HCT116 (cell line): ENCODE data around the gene CRACDL. TPM values are rescaled to one million over a fixed set of nuclear protein-coding genes. Genes with fewer than 3 reads are reported as not detected.

Experiments used
- ATAC-seq: fragments of 200-7000 bp; cut with Tn5 transposase; 2 replicates; pipeline ENCODE4 v1.9.1; 2020; ENCODE audit warnings: mild to moderate bottlenecking, moderate library complexity
- BruUV-seq: library from RNA; stranded (reverse); fragments of 400-500 nt; replicated peaks from 2 replicates; lab custom pipeline; 2021; lab: Mats Ljungman, UMichigan
- CTCF ChIA-PET: fragments of 300-600 bp; sonication (Branson Sonifier 250); formaldehyde crosslinking; loops from one replicate; lab custom pipeline; 2021; ENCODE audit warnings: antibody characterized with exemption; lab: Charles Lee
- POLR2A ChIA-PET: fragments of 300-600, 350-600 bp; sonication (Branson Sonifier 250); formaldehyde crosslinking; loops from one replicate; lab custom pipeline; 2021; ENCODE audit warnings: antibody characterized with exemption; lab: Charles Lee
- RAD21 ChIA-PET, 2 experiments: fragments of 300-600 bp; sonication (Branson Sonifier 250); formaldehyde crosslinking; loops; one replicate each; lab custom pipeline; 2023; ENCODE audit warnings: low total read pairs in 2 of 2; ENCODE audit not compliant: uncharacterized antibody in 2 of 2, unreplicated experiment in 2 of 2, low non-redundant PET in 1 of 2; lab: Charles Lee
- DNase-seq: peaks from one replicate; pipeline ENCODE4 v3.0.0-alpha.2; 2010; ENCODE audit warnings: low read depth, low spot score
- H2AFZ ChIP-seq: fragments of 200-600 bp; shearing (Covaris generic), sonication (generic); 2 replicates; pipeline ENCODE4 v1.6.1; 2017; ENCODE audit warnings: low read depth, mixed run types, mixed read lengths, antibody characterized with exemption, low read length; ENCODE audit not compliant: poor library complexity, severe bottlenecking
- H3K27ac ChIP-seq: 2 replicates; pipeline ENCODE4 v1.5.1; 2012; ENCODE audit warnings: low read depth, low read length
- H3K27me3 ChIP-seq: fragments of 200-600 bp; sonication (generic); 2 replicates; pipeline ENCODE4 v1.6.1; 2016; ENCODE audit warnings: mixed run types, low read length, mixed read lengths; ENCODE audit not compliant: insufficient read depth
- H3K36me3 ChIP-seq, 2 experiments: fragments of 200-500 bp in 1 of 2; fragments of 200-600 bp in 1 of 2; sonication (Bioruptor generic) in 1 of 2; sonication (generic) in 1 of 2; 2 replicates each; pipeline versions ENCODE4 v1.5.1 to v1.6.1; 2014 to 2016; ENCODE audit warnings: low read length in 2 of 2, inconsistent platforms in 1 of 2, mixed read lengths in 1 of 2, mixed run types in 1 of 2; ENCODE audit not compliant: insufficient read depth in 2 of 2, control insufficient read depth in 1 of 2
- H3K4me1 ChIP-seq, 2 experiments: fragments of 200-600 bp in 1 of 2; sonication (generic) in 1 of 2; 2 replicates each; pipeline versions ENCODE4 v1.5.1 to v1.6.1; 2012 to 2017; ENCODE audit warnings: low read length in 2 of 2, inconsistent platforms in 1 of 2, mild to moderate bottlenecking in 1 of 2, mixed read lengths in 1 of 2, mixed run types in 1 of 2, moderate library complexity in 1 of 2; ENCODE audit not compliant: insufficient read depth in 2 of 2, control insufficient read depth in 1 of 2
- H3K4me2 ChIP-seq: fragments of 200-600 bp; sonication (generic); 2 replicates; pipeline ENCODE4 v1.6.1; 2017; ENCODE audit warnings: mixed run types, low read length, mixed read lengths
- H3K4me3 ChIP-seq, 2 experiments: fragments of 200-600 bp in 1 of 2; sonication (generic) in 1 of 2; replicated peaks in 1 of 2; 2 replicates each; pipeline ENCODE4 v1.5.1; 2011 to 2016; ENCODE audit warnings: low read length in 2 of 2, control low read depth in 1 of 2, low read depth in 1 of 2, mild to moderate bottlenecking in 1 of 2, mixed read lengths in 1 of 2, mixed run types in 1 of 2
- H3K79me2 ChIP-seq: fragments of 200-600 bp; sonication (generic); 2 replicates; pipeline ENCODE4 v1.6.1; 2017; ENCODE audit warnings: mild to moderate bottlenecking, mixed run types, low read length, moderate library complexity, mixed read lengths; ENCODE audit not compliant: insufficient read depth
- H3K9ac ChIP-seq: fragments of 200-600 bp; sonication (generic); 2 replicates; pipeline ENCODE4 v1.6.1; 2016; ENCODE audit warnings: low read length, mixed read lengths
- H3K9me2 ChIP-seq: fragments of 200-600 bp; sonication (generic), shearing (Covaris generic); 2 replicates; pipeline ENCODE4 v1.6.1; 2017; ENCODE audit warnings: mixed run types, mild to moderate bottlenecking, moderate library complexity; ENCODE audit not compliant: insufficient read depth
- H3K9me3 ChIP-seq, 2 experiments: fragments of 200-500 bp in 1 of 2; fragments of 200-600 bp in 1 of 2; sonication (Bioruptor generic) in 1 of 2; sonication (generic) in 1 of 2; 2 replicates each; pipeline ENCODE4 v1.6.1; 2014 to 2017; ENCODE audit warnings: low read length in 2 of 2, mixed read lengths in 2 of 2, inconsistent platforms in 1 of 2, low read depth in 1 of 2, mild to moderate bottlenecking in 1 of 2, mixed run types in 1 of 2, moderate library complexity in 1 of 2; ENCODE audit not compliant: control insufficient read depth in 1 of 2, insufficient read depth in 1 of 2
- H4K20me1 ChIP-seq: fragments of 200-600 bp; sonication (generic), shearing (Covaris generic); 2 replicates; pipeline ENCODE4 v1.6.1; 2017; ENCODE audit warnings: mixed run types, mild to moderate bottlenecking, moderate library complexity; ENCODE audit not compliant: insufficient read depth
- CBX3 ChIP-seq: IDR thresholded peaks from 2 replicates; pipeline ENCODE4 v1.6.1; 2012; ENCODE audit warnings: low read depth
- CEBPB ChIP-seq: IDR thresholded peaks from 2 replicates; pipeline ENCODE4 v1.6.1; 2012; ENCODE audit warnings: low read depth
- EGR1 ChIP-seq: IDR thresholded peaks from 2 replicates; pipeline ENCODE4 v1.6.1; 2012; ENCODE audit warnings: low read depth
- ELF1 ChIP-seq: IDR thresholded peaks from 2 replicates; pipeline ENCODE4 v1.6.1; 2012; ENCODE audit warnings: low read depth, borderline replicate concordance
- EZH2 ChIP-seq: fragments of 200-600 bp; sonication (generic); IDR thresholded peaks from 2 replicates; pipeline ENCODE4 v1.6.1; 2017; ENCODE audit warnings: antibody characterized with exemption, mixed run types
- EZH2phosphoT487 ChIP-seq: fragments of 200-600 bp; IDR thresholded peaks from 2 replicates; pipeline ENCODE4 v1.6.1; 2018; ENCODE audit warnings: antibody characterized with exemption, borderline replicate concordance
- FOSL1 ChIP-seq: IDR thresholded peaks from 2 replicates; pipeline ENCODE4 v1.6.1; 2012; ENCODE audit warnings: low read depth
- POLR2A ChIP-seq: IDR thresholded peaks from 2 replicates; pipeline ENCODE4 v1.7.0; 2011; ENCODE audit warnings: borderline replicate concordance; ENCODE audit not compliant: insufficient read depth, insufficient read length; ENCODE audit errors: extremely low read depth
- POLR2AphosphoS5 ChIP-seq: IDR thresholded peaks from 2 replicates; pipeline ENCODE4 v1.6.1; 2011; ENCODE audit warnings: mild to moderate bottlenecking, low read depth, low read length, moderate library complexity
- SP1 ChIP-seq: IDR thresholded peaks from 2 replicates; pipeline ENCODE4 v1.6.1; 2012; ENCODE audit warnings: low read depth
- TCF7L2 ChIP-seq: IDR thresholded peaks from 2 replicates; pipeline ENCODE4 v1.7.0; 2011; ENCODE audit warnings: borderline replicate concordance, inconsistent platforms; ENCODE audit not compliant: insufficient read depth, insufficient read length; ENCODE audit errors: extremely low read depth
- YY1 ChIP-seq: IDR thresholded peaks from 2 replicates; pipeline ENCODE4 v1.6.1; 2011; ENCODE audit warnings: low read length, low read depth, moderate library complexity, mild to moderate bottlenecking; ENCODE audit not compliant: insufficient replicate concordance; ENCODE audit errors: extremely low read depth
- ZFX ChIP-seq: fragments of 450-650 bp; IDR thresholded peaks from 2 replicates; pipeline ENCODE4 v1.6.1; 2017
- intact Hi-C: fragments of 100-400 bp; cut with micrococcal nuclease; formaldehyde crosslinking; loops from 2 replicates; pipeline ENCODE4 v1.10.0; 2022
- total RNA-seq: library from RNA; stranded (reverse); gene quantifications from one replicate; pipeline ENCODE4 v1.2.1, GENCODE V29; 2021; ENCODE audit not compliant: unreplicated experiment
- TF ChIP-seq, protein P1 (sequence below): IDR thresholded peaks from 2 replicates; pipeline ENCODE4 v1.6.1; 2011; ENCODE audit warnings: mild to moderate bottlenecking, low read length, moderate library complexity; ENCODE audit not compliant: insufficient replicate concordance; ENCODE audit errors: extremely low read depth
- TF ChIP-seq, protein P2 (sequence below): IDR thresholded peaks from 2 replicates; pipeline ENCODE4 v1.6.1; 2012
- TF ChIP-seq, protein P3 (sequence below): IDR thresholded peaks from 2 replicates; pipeline ENCODE4 v1.6.1; 2012

Gene CRACDL
- total RNA-seq, 1 experiment from 2014 or later, result 1.1 TPM

DNA sequence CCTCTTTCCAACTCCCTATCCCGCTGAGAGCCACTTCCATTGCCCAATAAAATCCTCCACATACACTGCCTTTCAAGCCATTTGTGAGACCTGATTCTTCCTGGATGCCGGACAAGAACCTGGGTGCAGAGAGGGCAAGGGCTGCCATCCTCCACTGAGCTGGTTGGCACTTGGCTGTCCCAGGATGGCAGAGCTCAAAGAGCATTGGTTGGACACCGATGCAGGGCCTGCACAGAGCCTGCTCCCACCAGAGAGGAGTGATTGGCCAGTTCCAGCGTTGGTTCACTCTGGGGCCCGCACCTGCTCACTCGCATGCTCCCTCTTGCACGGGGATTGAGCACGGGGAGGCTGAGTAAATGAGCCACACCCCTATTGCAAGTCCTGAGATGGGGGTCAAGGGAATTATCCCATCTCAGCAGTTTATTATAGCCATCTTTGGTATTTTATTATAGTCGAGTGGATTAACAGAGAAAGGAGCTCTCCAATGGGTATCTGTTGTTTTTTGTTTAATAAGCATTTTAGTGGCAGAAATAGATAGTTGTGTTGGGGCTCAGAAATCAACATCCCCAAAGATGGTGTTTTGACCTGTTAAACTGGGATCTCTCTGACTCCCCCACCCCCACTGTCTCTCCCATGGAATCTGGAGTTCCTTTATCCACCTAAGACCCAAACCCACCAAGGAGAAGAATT lies 185.3 kb downstream of the CRACDL start:
- Histone ChIP-seq H3K4me1 (no peaks in the 10 kb centered on the region), H4K20me1 (no peaks in the 10 kb centered on the region), H3K27me3 (no peaks in the 10 kb centered on the region), H3K9me2 (no peaks in the 10 kb centered on the region), H3K27ac (no peak overlapping the region), H3K4me2 (no peak overlapping the region), H3K9ac (no peak overlapping the region), H3K9me3 (no peaks in the 10 kb centered on the region), H3K36me3 (no peaks in the 10 kb centered on the region), H3K4me3 (no peak overlapping the region), H2AFZ (no peak overlapping the region), H3K79me2 (no peaks in the 10 kb centered on the region)
- POLR2A ChIA-PET, result no interaction called here
- TF ChIP-seq, protein P1, sequence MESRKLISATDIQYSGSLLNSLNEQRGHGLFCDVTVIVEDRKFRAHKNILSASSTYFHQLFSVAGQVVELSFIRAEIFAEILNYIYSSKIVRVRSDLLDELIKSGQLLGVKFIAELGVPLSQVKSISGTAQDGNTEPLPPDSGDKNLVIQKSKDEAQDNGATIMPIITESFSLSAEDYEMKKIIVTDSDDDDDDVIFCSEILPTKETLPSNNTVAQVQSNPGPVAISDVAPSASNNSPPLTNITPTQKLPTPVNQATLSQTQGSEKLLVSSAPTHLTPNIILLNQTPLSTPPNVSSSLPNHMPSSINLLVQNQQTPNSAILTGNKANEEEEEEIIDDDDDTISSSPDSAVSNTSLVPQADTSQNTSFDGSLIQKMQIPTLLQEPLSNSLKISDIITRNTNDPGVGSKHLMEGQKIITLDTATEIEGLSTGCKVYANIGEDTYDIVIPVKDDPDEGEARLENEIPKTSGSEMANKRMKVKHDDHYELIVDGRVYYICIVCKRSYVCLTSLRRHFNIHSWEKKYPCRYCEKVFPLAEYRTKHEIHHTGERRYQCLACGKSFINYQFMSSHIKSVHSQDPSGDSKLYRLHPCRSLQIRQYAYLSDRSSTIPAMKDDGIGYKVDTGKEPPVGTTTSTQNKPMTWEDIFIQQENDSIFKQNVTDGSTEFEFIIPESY, result no peak
- TF ChIP-seq EZH2 (no peak), ELF1 (no peak), SP1 (no peak), TCF7L2 (no peak), ZFX (no peak), POLR2A (no peak), YY1 (no peak), EGR1 (no peak), POLR2AphosphoS5 (no peak), CEBPB (no peak), CBX3 (no peak), FOSL1 (no peak), EZH2phosphoT487 (no peak)
- TF ChIP-seq, protein P2, sequence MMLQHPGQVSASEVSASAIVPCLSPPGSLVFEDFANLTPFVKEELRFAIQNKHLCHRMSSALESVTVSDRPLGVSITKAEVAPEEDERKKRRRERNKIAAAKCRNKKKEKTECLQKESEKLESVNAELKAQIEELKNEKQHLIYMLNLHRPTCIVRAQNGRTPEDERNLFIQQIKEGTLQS, result no peak
- TF ChIP-seq, protein P3, sequence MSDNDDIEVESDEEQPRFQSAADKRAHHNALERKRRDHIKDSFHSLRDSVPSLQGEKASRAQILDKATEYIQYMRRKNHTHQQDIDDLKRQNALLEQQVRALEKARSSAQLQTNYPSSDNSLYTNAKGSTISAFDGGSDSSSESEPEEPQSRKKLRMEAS, result no peak
- intact Hi-C loops, result no loop called here
- no peak for DNase-seq
- CTCF ChIA-PET, result no interaction called here
- BruUV-seq, result no TSS peak
- no peak for ATAC-seq
- RAD21 ChIA-PET, result no interaction called here
